ENCODE data around the gene NCAM2.

NCAM2 gene

GRCh38 chr21:21179619-21180298 is 181.6 kb downstream of the NCAM2 start:
- H3K4me3 ChIP-seq (ENCODE audit: control insufficient read depth, low read depth, low read length): no peak overlapping the region
- TF ChIP-seq CTCF (IDR thresholded peaks at IDR 0.05; ENCODE audit: control insufficient read depth, insufficient read depth, low read depth, low read length, missing control alignments): no peak
- no peak for DNase-seq (ENCODE audit: low read depth)

GRCh38 chr21:21182401-21183010 is 184.3 kb downstream of the NCAM2 start:
- no peak for TF ChIP-seq CTCF (IDR thresholded peaks at IDR 0.05; ENCODE audit: control insufficient read depth, insufficient read depth, low read depth, low read length, missing control alignments)
- no peak overlapping the region for H3K4me3 ChIP-seq (ENCODE audit: control insufficient read depth, low read depth, low read length)
- no peak for DNase-seq (ENCODE audit: low read depth)

- DNase-seq (ENCODE audit: low read depth): no peak
- no peak for TF ChIP-seq CTCF (IDR thresholded peaks at IDR 0.05; ENCODE audit: control insufficient read depth, insufficient read depth, low read depth, low read length, missing control alignments)
- H3K4me3 ChIP-seq (ENCODE audit: control insufficient read depth, low read depth, low read length): no peak overlapping the region
Observed at GRCh38 chr21:21183092-21183491, 184.9 kb downstream of the NCAM2 start.

GRCh38 chr21:21184771-21185528 is 186.7 kb downstream of the NCAM2 start:
- H3K4me3 ChIP-seq (ENCODE audit: control insufficient read depth, low read depth, low read length): no peak overlapping the region
- TF ChIP-seq CTCF (IDR thresholded peaks at IDR 0.05; ENCODE audit: control insufficient read depth, insufficient read depth, low read depth, low read length, missing control alignments): no peak
- DNase-seq (ENCODE audit: low read depth): no peak

GRCh38 chr21:21187579-21187978 is 189.4 kb downstream of the NCAM2 start:
- no peak for DNase-seq (ENCODE audit: low read depth)
- TF ChIP-seq CTCF (IDR thresholded peaks at IDR 0.05; ENCODE audit: control insufficient read depth, insufficient read depth, low read depth, low read length, missing control alignments): no peak
- no peak overlapping the region for H3K4me3 ChIP-seq (ENCODE audit: control insufficient read depth, low read depth, low read length)

GRCh38 chr21:21188513-21189195 is 190.4 kb downstream of the NCAM2 start:
- no peak for DNase-seq (ENCODE audit: low read depth)
- TF ChIP-seq CTCF (IDR thresholded peaks at IDR 0.05; ENCODE audit: control insufficient read depth, insufficient read depth, low read depth, low read length, missing control alignments): no peak
- no peak overlapping the region for H3K4me3 ChIP-seq (ENCODE audit: control insufficient read depth, low read depth, low read length)

Measured in AG09309 (cell line).